ENCODE data around the gene BHLHE23. TPM values are rescaled to one million over a fixed set of nuclear protein-coding genes. Genes with fewer than 3 reads are reported as not detected.

The BHLHE23 gene
- total and polyA plus RNA-seq, 11 donors: not detected

DNA sequence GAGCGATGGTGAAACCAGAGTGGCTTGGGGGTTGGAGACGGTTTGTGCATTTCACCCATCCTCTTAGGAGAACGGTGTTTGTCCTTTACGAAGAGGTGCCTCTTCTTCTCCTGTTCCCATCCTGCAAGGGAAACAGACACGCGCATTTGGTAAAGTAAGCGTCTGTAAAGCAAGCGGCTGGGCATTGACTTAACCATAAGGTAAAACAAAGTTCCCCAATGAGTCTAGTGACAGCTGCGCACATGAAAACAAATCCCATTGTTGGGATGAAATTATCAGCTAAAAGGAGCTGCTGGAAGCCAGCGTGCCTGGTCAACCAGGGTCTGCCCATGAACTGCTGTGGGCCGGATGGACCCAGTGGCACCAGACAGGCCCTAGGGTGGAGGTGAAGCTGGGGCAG, 5.8 kb downstream of the BHLHE23 start:
- no peaks in the 10 kb centered on the region for H3K9me3 ChIP-seq
- ATAC-seq (no peak), DNase-seq (no peak)
- H3K27me3 ChIP-seq: peaks cover 27 to 94% (median 72%) of the 10 kb centered on the region in 9 donors
- no peak overlapping the region for H3K27ac ChIP-seq
- 41 to 72% (median 57%) methylated on average over 11 of the region's 11 CpGs for WGBS, 4 donors
- no peak overlapping the region for H3K4me3 ChIP-seq
- no peaks in the 10 kb centered on the region for H3K36me3 ChIP-seq
- peaks cover 0 to 10% (median 0%) of the 10 kb centered on the region in 12 donors for H3K4me1 ChIP-seq
- intact Hi-C loops (cut with DNase I): loop anchor here in 3 of 10 donors (10.0 kb wide), 2 partner anchors 96 to 326 kb away; no protein-coding TSS in a partner anchor
- TF ChIP-seq POLR2A (IDR thresholded peaks at IDR 0.05) (no peak), CTCF (IDR thresholded peaks at IDR 0.05) (no peak)

DNA sequence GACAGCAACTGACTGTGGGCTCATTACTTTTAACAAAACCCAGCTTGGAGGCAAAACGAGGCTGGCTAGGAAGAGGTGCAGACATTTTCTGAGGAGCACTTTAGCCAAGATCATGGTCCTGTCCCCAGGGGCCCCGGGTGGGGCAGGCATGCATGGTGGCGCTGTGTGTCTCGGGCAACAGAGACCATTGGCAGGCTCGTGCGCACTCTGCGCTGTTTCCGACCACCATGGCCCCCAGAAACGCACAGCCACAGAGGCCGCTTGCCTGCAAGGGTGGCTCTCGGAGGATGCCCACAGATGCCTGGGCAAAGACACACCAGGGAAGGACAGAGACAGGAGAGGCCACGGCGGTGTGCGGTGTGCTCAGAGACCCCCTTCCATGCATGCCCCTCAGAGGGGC, 6.7 kb downstream of the BHLHE23 start:
- H3K4me3 ChIP-seq: no peak overlapping the region
- intact Hi-C loops (cut with DNase I): loop anchor here in 3 of 10 donors (10.0 kb wide), 2 partner anchors 95 to 325 kb away; no protein-coding TSS in a partner anchor
- H3K9me3 ChIP-seq: no peaks in the 10 kb centered on the region
- TF ChIP-seq CTCF (IDR thresholded peaks at IDR 0.05) (no peak), POLR2A (IDR thresholded peaks at IDR 0.05) (no peak)
- DNase-seq: no peak
- no peak for ATAC-seq
- H3K27ac ChIP-seq: no peak overlapping the region
- no peaks in the 10 kb centered on the region for H3K36me3 ChIP-seq
- H3K27me3 ChIP-seq: peaks cover 18 to 94% (median 63%) of the 10 kb centered on the region in 9 donors
- 84 to 88% (median 88%) methylated on average over 14 of the region's 14 CpGs for WGBS, 4 donors
- H3K4me1 ChIP-seq: peaks cover 0 to 5% (median 0%) of the 10 kb centered on the region in 12 donors

DNA sequence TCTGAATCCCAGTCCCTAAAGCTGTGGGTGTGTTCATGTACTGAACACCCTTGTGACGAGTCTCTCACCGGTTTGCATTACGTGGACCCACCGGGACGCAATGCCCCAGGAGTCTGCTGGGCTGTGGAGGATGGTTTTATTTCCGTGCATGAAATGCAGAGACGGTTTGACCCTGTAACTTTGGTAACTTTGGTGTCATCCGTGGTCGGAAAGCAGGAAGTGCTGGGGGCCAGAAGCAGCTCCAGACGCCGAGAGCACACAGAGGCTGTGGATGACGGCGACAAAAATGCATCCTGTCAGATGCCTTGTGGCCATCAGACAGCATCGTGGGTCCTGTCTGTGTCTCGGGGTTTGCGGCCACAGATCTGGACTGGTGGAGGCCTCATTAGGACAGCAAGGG, 7.2 kb downstream of the BHLHE23 start:
- Histone ChIP-seq H3K4me1 (peaks cover 0 to under 1% (median 0%) of the 10 kb centered on the region in 12 donors), H3K27me3 (peaks cover 14 to 93% (median 58%) of the 10 kb centered on the region in 9 donors), H3K27ac (no peak overlapping the region), H3K9me3 (no peaks in the 10 kb centered on the region), H3K36me3 (no peaks in the 10 kb centered on the region), H3K4me3 (no peak overlapping the region)
- ATAC-seq: no peak
- TF ChIP-seq POLR2A (IDR thresholded peaks at IDR 0.05) (no peak), CTCF (IDR thresholded peaks at IDR 0.05) (no peak)
- WGBS, 4 donors: 70 to 86% (median 79%) methylated on average over 10 to 16 of the region's 16 CpGs
- intact Hi-C loops (cut with DNase I): loop anchor here in 1 of 10 donors (10.0 kb wide), 1 partner anchor 335 kb away; no protein-coding TSS in a partner anchor
- no peak for DNase-seq

- ATAC-seq (no peak), DNase-seq (no peak)
- H3K4me1 ChIP-seq: no peaks in the 10 kb centered on the region
- intact Hi-C loops (cut with DNase I): loop anchor here in 1 of 10 donors (10.0 kb wide), 1 partner anchor 334 kb away; no protein-coding TSS in a partner anchor
- 68 to 79% (median 76%) methylated on average over 5 of the region's 5 CpGs for WGBS, 4 donors
- H3K27me3 ChIP-seq: peaks cover 11 to 87% (median 47%) of the 10 kb centered on the region in 9 donors
- no peak for TF ChIP-seq POLR2A (IDR thresholded peaks at IDR 0.05)
- TF ChIP-seq CTCF (IDR thresholded peaks at IDR 0.05): no peak
- no peak overlapping the region for H3K4me3 ChIP-seq
- H3K9me3 ChIP-seq: no peaks in the 10 kb centered on the region
- no peak overlapping the region for H3K27ac ChIP-seq
- H3K36me3 ChIP-seq: no peaks in the 10 kb centered on the region
Observed at GRCh38 chr20:62998449-62998848, 8.3 kb downstream of the BHLHE23 start.

All from heart left ventricle (tissue), 16 donors.